ENCODE data around the gene MPP1.

The MPP1 gene

GRCh38 chrX:154804957-154805695 is at the start of gene MPP1:
Gene MPP1, minus strand, starts transcription at chrX:154805485. Its CDS starts 112 bp downstream, at chrX:154805373.
- Histone ChIP-seq H3K27me3 (ENCODE audit: control insufficient read depth in 5 of 5, insufficient read depth in 4 of 5, low read length in 5 of 5) (peaks cover 0 to 3% (median 0%) of the 10 kb centered on the region in 5 donors), H3K4me1 (ENCODE audit: control insufficient read depth in 5 of 5, insufficient read depth in 5 of 5, low read length in 5 of 5) (peaks cover 0 to 22% (median 16%) of the 10 kb centered on the region in 5 donors), H3K36me3 (ENCODE audit: control insufficient read depth in 5 of 5, insufficient read depth in 5 of 5, low read length in 5 of 5) (no peaks in the 10 kb centered on the region), H3K9ac (ENCODE audit: low read length in 5 of 5) (peak within 1 kb of the TSS; percentile 42 to 79 (median 62)), H3K4me3 (ENCODE audit: low read depth in 1 of 5, low read length in 5 of 5) (peak within 1 kb of the TSS; percentile 65 to 72 (median 70)), H3K27ac (ENCODE audit: low read depth, low read length) (peak within 1 kb of the TSS; percentile 69), H3K9me3 (ENCODE audit: control insufficient read depth in 5 of 5, low read length in 5 of 5) (peaks cover 0 to 9% (median 0%) of the 10 kb centered on the region in 5 donors)

DNA sequence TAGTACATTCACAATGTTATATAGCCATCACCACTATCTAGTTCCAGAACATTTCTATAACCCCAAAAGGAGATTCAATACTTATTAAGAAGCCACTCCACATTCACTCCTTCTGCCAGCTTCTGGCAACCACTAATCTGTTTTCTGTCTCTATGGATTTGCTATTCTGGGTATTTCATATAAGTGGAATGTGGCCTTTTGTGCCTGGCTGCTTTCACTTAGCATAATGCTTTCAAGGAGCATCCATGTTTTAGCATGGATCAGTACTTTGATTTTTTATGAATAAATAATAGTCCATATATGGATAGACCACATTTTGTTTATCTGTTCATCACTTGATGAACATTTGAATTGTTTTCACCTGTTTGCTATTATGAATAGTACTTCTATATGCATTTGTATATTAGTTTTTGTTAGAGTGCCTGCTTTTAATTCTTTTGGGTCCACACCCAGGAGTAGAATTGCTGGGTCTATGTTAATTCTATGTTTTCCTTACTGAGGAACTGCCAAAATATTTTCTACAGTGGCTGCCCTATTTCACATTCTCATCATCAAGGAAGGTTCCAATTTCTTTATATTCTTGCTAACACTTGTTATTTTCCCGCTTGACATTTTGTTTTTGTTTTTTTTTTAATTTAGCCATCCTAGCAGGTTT is 45.8 kb upstream of the MPP1 start:
- H3K4me3 ChIP-seq (ENCODE audit: low read depth in 1 of 5, low read length in 5 of 5), result no peak overlapping the region
- H3K9me3 ChIP-seq (ENCODE audit: control insufficient read depth in 5 of 5, low read length in 5 of 5), result peaks cover 0 to 4% (median 0%) of the 10 kb centered on the region in 5 donors
- H3K9ac ChIP-seq (ENCODE audit: low read length in 5 of 5), result no peak overlapping the region
- H3K4me1 ChIP-seq (ENCODE audit: control insufficient read depth in 5 of 5, insufficient read depth in 5 of 5, low read length in 5 of 5), result no peaks in the 10 kb centered on the region
- no peak overlapping the region for H3K27ac ChIP-seq (ENCODE audit: low read depth, low read length)
- H3K36me3 ChIP-seq (ENCODE audit: control insufficient read depth in 5 of 5, insufficient read depth in 5 of 5, low read length in 5 of 5), result peaks cover 0 to 7% (median under 1%) of the 10 kb centered on the region in 5 donors
- H3K27me3 ChIP-seq (ENCODE audit: control insufficient read depth in 5 of 5, insufficient read depth in 4 of 5, low read length in 5 of 5), result no peaks in the 10 kb centered on the region

- Histone ChIP-seq H3K9ac (ENCODE audit: low read length in 5 of 5) (no peak overlapping the region), H3K36me3 (ENCODE audit: control insufficient read depth in 5 of 5, insufficient read depth in 5 of 5, low read length in 5 of 5) (peaks cover 0 to 4% (median 0%) of the 10 kb centered on the region in 5 donors), H3K27ac (ENCODE audit: low read depth, low read length) (no peak overlapping the region), H3K4me3 (ENCODE audit: low read depth in 1 of 5, low read length in 5 of 5) (no peak overlapping the region), H3K27me3 (ENCODE audit: control insufficient read depth in 5 of 5, insufficient read depth in 4 of 5, low read length in 5 of 5) (no peaks in the 10 kb centered on the region), H3K9me3 (ENCODE audit: control insufficient read depth in 5 of 5, low read length in 5 of 5) (no peaks in the 10 kb centered on the region), H3K4me1 (ENCODE audit: control insufficient read depth in 5 of 5, insufficient read depth in 5 of 5, low read length in 5 of 5) (peaks cover 0 to 3% (median 0%) of the 10 kb centered on the region in 5 donors)
Measured at GRCh38 chrX:154840856-154841255, 35.6 kb upstream of the MPP1 start.

DNA sequence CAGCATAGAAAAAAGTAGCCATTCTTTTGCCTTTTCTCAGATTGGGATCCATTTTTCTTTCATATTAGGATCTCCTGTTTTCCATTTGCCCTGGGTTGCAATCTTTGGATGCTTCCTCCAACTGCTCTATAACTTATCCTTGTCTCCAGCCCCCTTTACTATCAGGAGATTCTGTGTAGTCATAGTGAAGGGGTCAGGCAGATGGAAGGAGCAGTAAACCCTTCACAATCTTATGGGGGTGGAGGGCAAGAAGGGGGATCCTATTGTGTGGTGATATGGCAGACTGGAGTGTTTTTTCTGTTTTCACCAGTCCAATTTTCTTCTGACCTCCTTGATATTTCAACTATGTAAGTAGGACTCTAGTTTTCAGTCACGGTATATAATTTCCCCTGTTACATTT is 30.9 kb upstream of the MPP1 start:
- Histone ChIP-seq H3K27me3 (ENCODE audit: control insufficient read depth in 5 of 5, insufficient read depth in 4 of 5, low read length in 5 of 5) (no peaks in the 10 kb centered on the region), H3K4me3 (ENCODE audit: low read depth in 1 of 5, low read length in 5 of 5) (no peak overlapping the region)

DNA sequence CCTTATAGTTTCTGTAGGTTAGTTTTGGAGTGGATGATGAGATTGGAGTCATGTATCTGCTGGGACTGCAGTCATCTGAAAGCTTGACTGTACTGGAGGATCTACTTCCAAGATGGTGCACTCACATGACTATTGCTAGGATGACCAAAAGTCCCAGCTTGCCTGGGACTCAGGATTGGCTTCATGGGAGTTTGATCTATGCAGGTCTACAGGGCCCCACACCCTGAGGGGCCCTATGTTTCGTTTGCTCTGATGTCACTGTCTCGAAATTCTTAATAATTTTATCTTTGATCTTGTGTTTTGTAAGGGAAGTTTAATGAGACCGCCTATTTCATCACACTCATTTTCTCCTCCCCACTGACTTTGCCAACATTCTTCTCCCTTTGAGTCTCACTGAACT is 29.3 kb upstream of the MPP1 start, which contains the start of gene SMIM9:
TSS of gene SMIM9 (minus strand) at position 101 of the 400 bp plus-strand sequence. CDS start 3,806 bp downstream, outside the sequence.
- no peaks in the 10 kb centered on the region for H3K4me1 ChIP-seq (ENCODE audit: control insufficient read depth in 5 of 5, insufficient read depth in 5 of 5, low read length in 5 of 5)
- no peak within 1 kb of the TSS for H3K4me3 ChIP-seq (ENCODE audit: low read depth in 1 of 5, low read length in 5 of 5)
- H3K27me3 ChIP-seq (ENCODE audit: control insufficient read depth in 5 of 5, insufficient read depth in 4 of 5, low read length in 5 of 5), result no peaks in the 10 kb centered on the region
- H3K36me3 ChIP-seq (ENCODE audit: control insufficient read depth in 5 of 5, insufficient read depth in 5 of 5, low read length in 5 of 5), result peaks cover 0 to 4% (median 0%) of the 10 kb centered on the region in 5 donors
- no peak within 1 kb of the TSS for H3K27ac ChIP-seq (ENCODE audit: low read depth, low read length)
- H3K9me3 ChIP-seq (ENCODE audit: control insufficient read depth in 5 of 5, low read length in 5 of 5), result no peaks in the 10 kb centered on the region
- no peak within 1 kb of the TSS for H3K9ac ChIP-seq (ENCODE audit: low read length in 5 of 5)

More for the DNA sequence above, 30.9 kb upstream of the MPP1 start:
- no peak overlapping the region for H3K27ac ChIP-seq (ENCODE audit: low read depth, low read length)
- no peaks in the 10 kb centered on the region for H3K9me3 ChIP-seq (ENCODE audit: control insufficient read depth in 5 of 5, low read length in 5 of 5)
- H3K36me3 ChIP-seq (ENCODE audit: control insufficient read depth in 5 of 5, insufficient read depth in 5 of 5, low read length in 5 of 5), result peaks cover 0 to 4% (median 0%) of the 10 kb centered on the region in 5 donors
- peaks cover 0 to 3% (median 0%) of the 10 kb centered on the region in 5 donors for H3K4me1 ChIP-seq (ENCODE audit: control insufficient read depth in 5 of 5, insufficient read depth in 5 of 5, low read length in 5 of 5)
- H3K9ac ChIP-seq (ENCODE audit: low read length in 5 of 5), result no peak overlapping the region

- Histone ChIP-seq H3K36me3 (ENCODE audit: control insufficient read depth in 5 of 5, insufficient read depth in 5 of 5, low read length in 5 of 5) (peaks cover 0 to 4% (median 0%) of the 10 kb centered on the region in 5 donors), H3K9ac (ENCODE audit: low read length in 5 of 5) (no peak overlapping the region), H3K4me3 (ENCODE audit: low read depth in 1 of 5, low read length in 5 of 5) (no peak overlapping the region), H3K27me3 (ENCODE audit: control insufficient read depth in 5 of 5, insufficient read depth in 4 of 5, low read length in 5 of 5) (no peaks in the 10 kb centered on the region), H3K9me3 (ENCODE audit: control insufficient read depth in 5 of 5, low read length in 5 of 5) (no peaks in the 10 kb centered on the region), H3K27ac (ENCODE audit: low read depth, low read length) (no peak overlapping the region), H3K4me1 (ENCODE audit: control insufficient read depth in 5 of 5, insufficient read depth in 5 of 5, low read length in 5 of 5) (no peaks in the 10 kb centered on the region)
Measured at GRCh38 chrX:154833746-154834274, 28.5 kb upstream of the MPP1 start.

DNA sequence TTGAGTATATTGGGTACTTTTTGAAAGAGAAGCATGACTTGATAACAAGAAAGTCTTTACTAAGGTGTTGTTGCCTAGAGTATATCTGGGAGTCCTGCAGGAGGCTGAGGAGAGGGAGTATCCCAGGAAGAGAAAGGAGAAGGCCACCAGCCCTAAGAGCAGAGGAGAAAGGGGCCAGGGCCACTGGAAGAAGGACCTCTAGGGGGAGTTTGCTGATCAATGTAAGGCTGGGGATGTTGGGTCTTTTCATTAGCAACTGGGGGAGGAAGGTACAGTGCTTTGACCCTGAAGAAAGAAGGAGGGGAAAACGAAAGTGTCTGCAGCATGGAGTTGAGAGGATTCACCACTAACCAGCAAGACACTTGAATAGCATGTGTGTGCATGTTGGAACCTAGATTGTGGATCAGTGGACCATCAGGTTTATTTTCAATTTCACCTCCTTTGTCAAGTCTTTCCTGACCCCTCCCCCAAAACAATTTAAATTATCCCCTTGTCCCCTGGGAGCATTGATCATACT is 24.7 kb upstream of the MPP1 start:
- Histone ChIP-seq H3K4me3 (ENCODE audit: low read depth in 1 of 5, low read length in 5 of 5) (no peak overlapping the region), H3K9ac (ENCODE audit: low read length in 5 of 5) (no peak overlapping the region), H3K36me3 (ENCODE audit: control insufficient read depth in 5 of 5, insufficient read depth in 5 of 5, low read length in 5 of 5) (peaks cover 0 to 3% (median 0%) of the 10 kb centered on the region in 5 donors), H3K27ac (ENCODE audit: low read depth, low read length) (no peak overlapping the region), H3K27me3 (ENCODE audit: control insufficient read depth in 5 of 5, insufficient read depth in 4 of 5, low read length in 5 of 5) (no peaks in the 10 kb centered on the region), H3K9me3 (ENCODE audit: control insufficient read depth in 5 of 5, low read length in 5 of 5) (no peaks in the 10 kb centered on the region), H3K4me1 (ENCODE audit: control insufficient read depth in 5 of 5, insufficient read depth in 5 of 5, low read length in 5 of 5) (no peaks in the 10 kb centered on the region)

DNA sequence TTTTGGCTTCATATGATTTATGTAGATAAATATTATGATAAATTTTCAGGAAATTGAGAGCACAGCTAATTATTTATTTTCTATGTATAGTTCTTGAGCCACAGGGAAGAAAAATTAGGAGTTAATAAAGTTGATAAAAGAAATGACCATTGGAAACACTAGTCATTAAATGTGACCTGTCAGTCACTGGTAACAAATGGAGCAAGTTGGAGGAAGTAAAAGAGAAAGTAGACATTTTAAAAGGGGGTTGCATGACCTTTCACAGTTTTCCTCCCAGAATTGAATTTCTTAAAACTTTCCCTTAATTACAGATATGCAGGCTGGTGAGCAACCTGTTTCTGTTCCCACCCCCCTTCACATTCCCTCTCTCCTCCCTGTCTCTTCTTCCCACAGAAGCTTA is 23.8 kb upstream of the MPP1 start:
- no peak overlapping the region for H3K27ac ChIP-seq (ENCODE audit: low read depth, low read length)
- H3K27me3 ChIP-seq (ENCODE audit: control insufficient read depth in 5 of 5, insufficient read depth in 4 of 5, low read length in 5 of 5), result no peaks in the 10 kb centered on the region
- peaks cover 0 to 3% (median 0%) of the 10 kb centered on the region in 5 donors for H3K36me3 ChIP-seq (ENCODE audit: control insufficient read depth in 5 of 5, insufficient read depth in 5 of 5, low read length in 5 of 5)
- H3K4me3 ChIP-seq (ENCODE audit: low read depth in 1 of 5, low read length in 5 of 5), result no peak overlapping the region
- no peak overlapping the region for H3K9ac ChIP-seq (ENCODE audit: low read length in 5 of 5)
- no peaks in the 10 kb centered on the region for H3K4me1 ChIP-seq (ENCODE audit: control insufficient read depth in 5 of 5, insufficient read depth in 5 of 5, low read length in 5 of 5)
- no peaks in the 10 kb centered on the region for H3K9me3 ChIP-seq (ENCODE audit: control insufficient read depth in 5 of 5, low read length in 5 of 5)

- no peak overlapping the region for H3K27ac ChIP-seq (ENCODE audit: low read depth, low read length)
Measured at GRCh38 chrX:154828016-154828408, 22.7 kb upstream of the MPP1 start.

More at GRCh38 chrX:154828016-154828408, 22.7 kb upstream of the MPP1 start:
- Histone ChIP-seq H3K9me3 (ENCODE audit: control insufficient read depth in 5 of 5, low read length in 5 of 5) (no peaks in the 10 kb centered on the region), H3K9ac (ENCODE audit: low read length in 5 of 5) (no peak overlapping the region), H3K4me3 (ENCODE audit: low read depth in 1 of 5, low read length in 5 of 5) (no peak overlapping the region), H3K27me3 (ENCODE audit: control insufficient read depth in 5 of 5, insufficient read depth in 4 of 5, low read length in 5 of 5) (no peaks in the 10 kb centered on the region), H3K4me1 (ENCODE audit: control insufficient read depth in 5 of 5, insufficient read depth in 5 of 5, low read length in 5 of 5) (no peaks in the 10 kb centered on the region), H3K36me3 (ENCODE audit: control insufficient read depth in 5 of 5, insufficient read depth in 5 of 5, low read length in 5 of 5) (peaks cover 0 to 3% (median 0%) of the 10 kb centered on the region in 5 donors)

Measured in subcutaneous abdominal adipose tissue (tissue), 5 donors.